Neutrophil (primary cell): ENCODE results near the gene CERK.
"Not testable (repeated sequence)": the region's sequence is repeated elsewhere in the genome, so short reads cannot be mapped to it uniquely, and the experiment has no call there.

Experiments used
- H3K27ac ChIP-seq: fragments of 200-600 bp; sonication (generic); 2 replicates; pipeline ENCODE4 v1.5.1; 2016; ENCODE audit warnings: mild to moderate bottlenecking, moderate library complexity
- H3K27me3 ChIP-seq: fragments of 200-600 bp; sonication (generic); 2 replicates; pipeline ENCODE4 v1.6.0; 2016; ENCODE audit warnings: mild to moderate bottlenecking
- H3K36me3 ChIP-seq: fragments of 200-600 bp; sonication (generic); 2 replicates; pipeline ENCODE4 v1.5.1; 2017
- H3K4me1 ChIP-seq, 2 experiments: fragments of 200-600 bp in 1 of 2; sonication (generic) in 1 of 2; 1 replicate in 1 of 2; 2 replicates in 1 of 2; pipeline versions ENCODE4 v1.5.1 to v1.6.1; 2013 to 2016; ENCODE audit warnings: low read depth in 1 of 2, low read length in 1 of 2, mild to moderate bottlenecking in 1 of 2, moderate library complexity in 1 of 2; ENCODE audit not compliant: control insufficient read depth in 1 of 2, insufficient read depth in 1 of 2
- H3K4me3 ChIP-seq, 2 experiments: fragments of 200-600 bp in 1 of 2; sonication (generic) in 1 of 2; 1 replicate in 1 of 2; 2 replicates in 1 of 2; pipeline ENCODE4 v1.5.1; 2013 to 2016; ENCODE audit warnings: low read depth in 1 of 2, low read length in 1 of 2, mild to moderate bottlenecking in 1 of 2, moderate library complexity in 1 of 2
- H3K9me3 ChIP-seq: fragments of 200-600 bp; sonication (generic); 2 replicates; pipeline ENCODE4 v1.5.1; 2016
- CTCF ChIP-seq: fragments of 200-600 bp; sonication (generic); IDR thresholded peaks from 2 replicates; pipeline ENCODE4 v1.5.1; 2016; ENCODE audit warnings: antibody characterized with exemption

CERK gene

DNA sequence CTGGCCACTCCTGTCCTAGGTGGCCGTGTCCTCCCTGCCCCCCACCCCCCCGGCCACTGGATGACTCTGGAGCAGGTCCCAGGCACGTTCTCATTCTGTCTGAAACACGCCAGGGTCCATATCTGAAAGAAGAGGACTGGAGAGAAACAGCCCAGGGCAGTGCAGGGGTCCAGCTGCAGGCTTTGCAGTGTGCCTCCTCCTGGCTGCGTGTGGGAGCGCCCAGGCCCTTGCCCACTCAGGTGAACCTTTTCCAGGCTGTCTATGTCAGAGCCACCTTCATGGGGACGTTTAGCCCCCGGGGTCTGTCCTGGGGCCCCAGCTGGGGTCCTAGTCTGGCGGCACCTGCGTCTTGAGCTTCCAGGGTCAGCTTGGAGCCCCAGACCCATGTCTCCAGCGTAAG is 102.3 kb downstream of the CERK start:
- no peaks in the 10 kb centered on the region for H3K9me3 ChIP-seq
- no peak overlapping the region for H3K27ac ChIP-seq
- H3K4me3 ChIP-seq: no peak overlapping the region
- no peaks in the 10 kb centered on the region for H3K27me3 ChIP-seq
- H3K36me3 ChIP-seq: peaks cover 29% of the 10 kb centered on the region
- H3K4me1 ChIP-seq: no peaks in the 10 kb centered on the region
- TF ChIP-seq CTCF: no peak

DNA sequence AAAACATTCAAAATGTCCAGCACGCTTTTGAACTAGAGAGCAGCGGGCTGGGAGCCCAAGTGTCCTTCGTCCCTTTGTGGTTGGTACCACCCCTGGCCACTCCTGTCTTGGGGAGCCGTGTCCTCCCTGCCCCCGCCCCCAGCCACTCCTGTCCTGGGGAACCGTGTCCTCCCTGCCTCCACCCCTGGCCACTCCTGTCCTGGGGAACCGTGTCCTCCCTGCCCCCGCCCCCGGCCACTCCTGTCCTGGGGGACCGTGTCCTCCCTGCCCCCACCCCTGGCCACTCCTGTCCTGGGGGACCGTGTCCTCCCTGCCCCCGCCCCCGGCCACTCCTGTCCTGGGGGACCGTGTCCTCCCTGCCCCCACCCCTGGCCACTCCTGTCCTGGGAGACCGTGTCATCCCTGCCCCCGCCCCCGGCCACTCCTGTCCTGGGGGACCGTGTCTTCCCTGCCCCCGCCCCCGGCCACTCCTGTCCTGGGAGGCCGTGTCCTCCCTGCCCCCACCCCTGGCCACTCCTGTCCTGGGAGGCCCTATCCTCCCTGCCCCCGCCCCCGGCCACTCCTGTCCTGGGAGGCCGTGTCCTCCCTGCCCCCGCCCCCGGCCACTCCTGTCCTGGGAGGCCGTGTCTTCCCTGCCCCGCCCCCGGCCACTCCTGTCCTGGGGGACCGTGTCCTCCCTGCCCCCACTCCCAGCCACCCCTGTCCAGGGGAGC is 102.9 kb downstream of the CERK start:
- H3K36me3 ChIP-seq: peaks cover 30% of the 10 kb centered on the region
- not testable (repeated sequence) for H3K27ac ChIP-seq, H3K27me3 ChIP-seq, H3K9me3 ChIP-seq, H3K4me1 ChIP-seq, H3K4me3 ChIP-seq
